Stimulated activated CD8-positive, alpha-beta memory T cell treated with anti-CD3 and anti-CD28 coated beads, Interleukin-7, amount 100 ng/mL, for 4 hours (primary cell): ENCODE data around the gene NPB.

ENCODE experiments used
- DNase-seq, 2 donors: peaks; one replicate each; pipeline ENCODE4 v3.0.0-alpha.2; 2020; ENCODE audit warnings: low read depth in 2 of 2

The NPB gene

DNA sequence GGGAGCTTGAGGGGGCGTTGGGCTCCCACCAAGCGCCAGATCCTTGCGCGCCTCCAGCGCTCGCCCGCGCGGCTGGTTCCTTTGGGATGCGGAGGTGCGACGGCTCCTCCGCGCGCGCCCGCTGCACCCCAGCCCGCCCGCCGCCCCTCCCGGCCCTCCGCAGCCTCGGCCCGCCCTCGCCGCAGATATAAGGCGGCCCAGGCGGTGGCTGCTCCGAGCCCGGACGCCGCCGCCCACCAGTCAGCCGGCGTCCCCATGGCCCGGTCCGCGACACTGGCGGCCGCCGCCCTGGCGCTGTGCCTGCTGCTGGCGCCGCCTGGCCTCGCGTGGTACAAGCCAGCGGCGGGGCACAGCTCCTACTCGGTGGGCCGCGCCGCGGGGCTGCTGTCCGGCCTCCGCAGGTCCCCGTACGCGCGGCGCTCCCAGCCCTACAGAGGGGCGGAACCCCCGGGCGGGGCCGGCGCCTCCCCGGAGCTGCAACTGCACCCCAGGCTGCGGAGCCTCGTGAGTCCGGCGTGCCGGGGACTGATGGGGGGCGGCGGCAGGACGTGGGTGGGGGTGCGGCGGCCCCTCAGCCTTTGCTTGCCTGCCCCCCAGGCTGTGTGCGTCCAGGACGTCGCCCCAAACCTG is at the start of gene NPB:
TSS of gene NPB (plus strand) at position 216 of the 630 bp plus-strand sequence. CDS start at position 256, 40 bp downstream.
- no peak for DNase-seq

DNA sequence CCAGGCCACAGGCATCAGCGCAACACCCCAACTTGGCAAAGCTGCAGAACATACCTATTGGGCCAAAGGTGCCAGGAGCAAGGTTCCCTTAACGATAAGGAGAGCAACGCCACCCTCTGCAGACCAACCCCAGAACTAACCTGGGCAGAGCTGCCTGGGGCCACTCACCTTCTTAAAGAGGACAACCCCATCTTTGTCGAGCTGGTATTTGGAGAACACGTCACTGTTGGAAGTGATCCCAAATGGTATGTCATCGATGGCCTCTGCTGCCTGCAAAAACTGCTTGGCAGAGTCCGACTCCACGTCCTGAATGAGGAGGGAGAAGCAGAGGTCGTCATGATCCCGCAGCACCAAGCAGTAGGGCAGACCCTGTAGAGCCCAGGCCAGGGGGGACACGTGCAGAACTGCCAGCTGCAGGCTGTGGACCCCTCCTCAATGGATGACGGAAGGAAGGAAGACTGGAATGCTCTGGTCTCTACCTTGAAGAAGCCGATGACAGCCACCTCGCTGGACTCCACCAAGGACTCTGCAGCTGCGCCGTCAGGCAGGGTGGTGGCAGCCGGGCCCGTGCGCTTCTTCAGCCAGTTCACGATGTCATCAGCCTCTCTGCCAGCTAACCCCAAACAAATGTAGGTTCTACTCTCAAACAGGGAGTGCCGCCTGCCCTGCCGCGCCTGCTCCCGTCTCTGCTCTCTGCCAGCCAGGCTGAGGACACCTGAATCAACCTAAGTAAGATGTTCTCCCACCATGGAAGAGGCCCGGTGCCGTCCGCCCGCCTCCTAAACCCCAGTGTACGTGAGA is 46.9 kb upstream of the NPB start:
- no peak for DNase-seq

DNA sequence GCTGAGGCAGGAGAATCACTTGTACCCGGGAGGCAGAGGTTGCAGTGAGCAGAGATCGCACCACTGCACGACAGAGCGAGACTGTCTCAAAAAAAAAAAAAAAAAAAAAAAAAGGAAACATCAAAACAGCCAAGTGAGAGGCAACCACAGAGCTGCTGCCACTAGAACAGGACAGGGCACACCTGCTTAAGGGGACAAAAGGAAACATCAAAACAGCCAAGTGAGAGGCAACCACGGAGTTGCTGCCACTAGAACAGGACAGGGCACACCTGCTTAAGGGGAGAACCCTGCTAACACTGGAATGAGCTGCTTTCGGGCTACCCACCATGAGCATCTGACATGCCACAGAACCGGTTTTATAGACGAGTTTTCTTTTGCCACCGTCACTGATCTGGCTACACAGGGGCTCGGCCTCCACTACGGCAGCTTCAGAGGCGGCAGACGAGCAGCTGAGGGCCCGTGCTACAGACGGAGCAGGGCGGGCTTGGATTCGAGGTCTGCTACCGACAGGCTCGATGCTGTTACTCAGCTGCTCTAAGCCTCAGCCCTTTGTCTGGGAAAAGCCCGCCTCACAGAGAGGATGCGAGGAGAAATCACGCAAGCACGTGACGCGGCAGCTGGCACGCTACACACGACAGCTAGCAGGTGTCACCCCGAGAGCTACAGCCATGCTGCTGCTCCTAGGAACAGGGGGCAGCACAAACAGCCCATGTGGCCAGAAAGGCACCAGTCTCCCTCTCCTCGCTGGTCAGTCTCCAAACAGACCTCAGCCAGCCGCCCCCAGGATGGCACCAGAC is 43.7 kb upstream of the NPB start:
- no peak for DNase-seq

DNA sequence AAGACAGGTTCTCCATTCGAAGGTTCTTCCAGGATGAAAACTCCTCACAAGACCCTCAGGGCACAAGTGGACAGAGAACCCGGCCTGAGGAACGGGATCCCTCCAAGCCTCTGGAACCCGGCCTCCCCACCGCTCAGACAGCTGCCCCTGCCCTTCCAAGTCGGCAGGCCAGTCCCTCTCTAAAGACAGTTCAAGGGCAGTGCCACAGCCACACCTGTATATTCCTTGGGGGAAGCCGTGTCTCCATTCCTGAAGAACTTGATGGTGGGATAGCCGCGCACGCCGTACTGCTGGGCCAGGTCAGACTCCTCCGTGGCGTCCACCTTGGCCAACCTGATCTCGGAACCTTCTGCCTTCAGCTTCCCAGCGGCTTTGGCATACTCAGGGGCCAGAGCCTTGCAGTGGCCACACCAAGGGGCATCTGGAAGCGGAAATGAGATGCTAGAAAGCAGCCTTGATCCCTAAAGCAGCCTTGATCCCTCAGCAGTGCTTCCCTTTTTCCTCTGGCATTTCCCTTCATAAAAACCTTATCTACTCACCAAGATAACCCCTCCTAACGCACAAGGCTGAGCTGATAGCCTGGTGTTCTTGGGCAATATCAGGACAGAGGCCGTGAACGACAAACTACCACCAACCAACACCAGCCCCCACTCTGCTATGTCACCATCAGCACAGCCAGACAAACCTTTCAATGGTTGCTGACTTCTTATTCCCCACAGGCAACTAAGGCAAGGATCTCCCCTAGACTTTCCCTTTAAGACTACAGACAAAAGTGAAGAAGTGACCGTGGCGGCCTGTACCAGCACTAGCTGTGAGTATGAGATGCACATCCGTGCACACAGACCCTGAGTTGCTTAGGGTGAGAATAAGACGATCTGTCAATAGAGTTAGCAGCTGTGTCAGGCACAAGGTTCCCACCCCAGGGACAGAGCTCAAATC is 42.8 kb upstream of the NPB start:
- no peak for DNase-seq

DNA sequence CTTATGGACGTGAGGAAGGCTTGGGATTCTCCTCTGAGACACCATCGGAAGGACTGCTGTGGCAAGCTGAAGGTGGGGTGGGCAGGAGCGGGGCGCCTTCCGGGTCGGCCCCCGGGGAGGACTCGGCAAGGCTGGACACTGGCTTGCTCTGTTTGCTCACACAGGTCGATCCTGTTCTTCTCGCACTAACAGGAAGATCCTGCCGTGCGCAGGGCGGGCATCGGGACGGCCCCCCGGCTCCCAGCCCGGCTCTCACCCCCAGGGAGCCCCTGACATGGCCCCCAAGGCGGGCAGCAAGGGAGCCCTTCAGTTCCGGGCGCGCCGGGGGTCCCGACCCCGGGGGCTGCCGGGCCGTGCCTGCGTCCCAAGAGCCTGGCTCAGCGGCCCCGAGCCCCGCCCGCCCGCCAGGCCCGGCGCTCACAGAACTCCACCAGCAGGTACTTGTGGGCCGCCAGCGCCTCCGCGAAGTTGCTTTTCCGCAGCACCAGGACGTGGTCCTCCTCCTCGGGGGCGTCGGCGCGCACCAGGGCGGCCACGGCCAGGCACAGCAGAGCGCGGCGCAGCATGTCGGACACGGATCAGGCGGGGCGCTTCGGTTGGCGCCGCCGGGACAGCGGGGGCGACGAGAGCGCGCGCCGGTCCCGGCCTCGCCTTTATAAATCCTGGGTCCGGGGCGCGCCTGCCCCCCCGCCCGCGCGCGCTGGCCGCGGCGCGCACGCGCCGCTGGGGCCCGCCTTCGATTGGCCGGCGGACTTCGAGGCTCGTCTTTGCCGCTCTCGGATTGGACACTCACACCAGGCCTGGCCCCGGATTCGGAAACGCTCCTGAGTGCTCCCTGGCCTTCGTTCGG is 41.9 kb upstream of the NPB start, which contains the start of gene P4HB:
TSS of gene P4HB (minus strand) at position 630 of the 850 bp plus-strand sequence. CDS start at position 566, 64 bp downstream.
- DNase-seq = peak in 1 of 2 donors; percentile 98

DNA sequence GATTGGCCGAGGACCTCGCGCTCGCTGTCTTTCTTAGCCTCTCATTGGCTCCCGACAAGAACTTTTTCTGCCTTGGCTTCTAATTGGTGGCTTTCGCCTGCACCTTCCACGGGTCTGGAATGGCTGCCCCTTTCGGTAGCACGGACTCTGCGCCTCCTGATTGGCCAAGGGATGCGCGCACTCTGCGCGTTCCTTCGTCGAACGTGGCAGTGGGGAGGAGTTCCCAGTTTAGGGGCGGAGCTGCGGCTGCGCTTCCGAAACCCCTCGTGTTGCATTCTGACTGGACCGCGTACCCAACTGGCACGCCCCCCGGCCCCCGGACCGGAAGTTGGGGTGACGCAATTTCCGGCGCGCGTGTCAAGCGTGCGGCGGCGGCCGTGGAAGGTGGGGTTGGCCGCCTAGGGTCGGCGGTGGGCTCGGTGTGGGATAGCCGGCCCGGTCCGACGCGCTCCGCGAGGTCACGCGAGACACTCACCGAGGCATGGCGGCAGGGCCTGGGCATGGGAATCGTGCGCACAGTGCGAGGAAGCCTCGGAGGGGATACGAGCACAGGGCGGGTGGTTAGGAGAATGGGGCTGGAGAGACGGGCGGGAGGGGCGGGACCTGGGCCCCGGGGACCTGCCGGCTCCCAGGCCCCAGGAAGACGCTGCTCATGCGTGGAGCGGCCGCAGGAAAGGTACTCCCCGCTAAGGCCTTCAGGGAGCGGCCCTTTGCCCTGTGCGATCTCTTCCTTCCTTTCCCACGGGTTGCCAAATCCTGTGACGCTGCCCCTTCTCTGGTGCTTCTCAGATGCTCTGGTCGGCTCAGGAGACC is 41.1 kb upstream of the NPB start:
- DNase-seq = peak; percentile 99

DNA sequence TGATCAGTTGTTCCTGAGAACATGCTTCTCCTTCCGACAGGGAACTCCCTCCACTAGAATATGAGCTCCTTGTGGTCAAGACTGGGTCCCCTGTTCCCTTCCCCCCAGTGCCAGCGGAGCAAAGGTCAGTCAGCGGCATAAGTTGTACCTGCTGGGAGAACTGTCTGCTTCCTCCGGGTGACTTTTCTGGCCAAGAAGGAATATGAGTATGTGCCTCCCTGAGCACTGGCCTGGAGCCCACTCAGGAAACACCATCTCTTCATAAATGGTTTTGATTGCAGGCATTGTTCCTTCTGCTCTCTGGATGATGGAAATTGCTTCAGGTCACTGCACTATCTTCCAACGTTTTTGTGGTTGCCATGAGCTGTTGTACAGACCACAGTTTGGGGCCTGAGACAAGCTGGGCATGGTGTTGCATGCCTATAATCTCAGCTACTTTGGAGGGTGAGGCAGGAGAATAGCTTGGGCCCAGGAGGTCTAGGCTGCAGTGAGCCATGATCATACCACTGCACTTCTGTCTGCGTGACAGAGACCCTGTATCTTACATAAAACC is 38.8 kb upstream of the NPB start:
- no peak for DNase-seq

DNA sequence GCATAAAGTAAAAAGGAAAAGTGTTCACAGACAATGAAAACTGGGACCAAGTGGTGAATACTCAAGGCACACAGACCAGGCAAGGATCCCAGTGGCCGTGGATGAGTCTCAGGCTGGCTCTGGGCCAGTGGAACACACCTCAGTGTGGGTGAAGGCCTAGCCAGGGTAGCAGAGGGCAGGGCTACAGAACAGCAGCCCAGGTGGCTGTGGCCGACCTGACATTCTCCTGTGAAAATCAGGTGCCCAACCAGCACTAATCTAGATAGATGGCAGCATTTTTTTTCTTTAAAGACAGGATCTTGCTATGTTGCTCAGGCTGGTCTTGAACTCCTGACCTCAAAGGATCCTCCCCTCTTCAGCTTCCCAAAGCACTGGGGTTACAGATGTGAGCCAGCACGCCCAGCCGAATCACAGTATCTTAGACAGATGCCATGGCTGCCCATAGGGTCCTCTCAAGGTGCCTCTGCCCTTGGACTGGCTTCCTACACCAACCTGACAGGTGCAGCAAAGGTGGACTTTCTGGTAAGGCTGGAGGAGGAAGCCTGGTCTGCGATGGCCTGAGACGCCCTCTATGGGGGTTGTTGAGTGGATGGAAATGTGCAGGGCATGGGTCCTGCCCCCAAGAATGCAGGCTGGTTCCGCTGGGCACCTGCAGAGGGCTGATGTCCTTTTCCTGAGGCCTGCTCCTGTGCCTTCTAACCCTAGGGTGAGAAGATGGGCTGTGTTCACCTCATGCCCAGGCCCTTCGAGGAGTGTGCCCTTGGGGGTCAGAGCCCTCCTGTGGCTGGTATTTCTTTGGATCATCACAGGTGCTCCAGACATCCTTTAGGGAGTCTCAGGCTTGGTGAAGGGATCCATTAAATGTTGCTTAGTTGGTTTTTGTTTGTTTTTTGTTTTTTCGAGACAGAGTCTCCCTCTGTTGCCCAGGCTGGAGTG is 37.9 kb upstream of the NPB start:
- DNase-seq = no peak

DNA sequence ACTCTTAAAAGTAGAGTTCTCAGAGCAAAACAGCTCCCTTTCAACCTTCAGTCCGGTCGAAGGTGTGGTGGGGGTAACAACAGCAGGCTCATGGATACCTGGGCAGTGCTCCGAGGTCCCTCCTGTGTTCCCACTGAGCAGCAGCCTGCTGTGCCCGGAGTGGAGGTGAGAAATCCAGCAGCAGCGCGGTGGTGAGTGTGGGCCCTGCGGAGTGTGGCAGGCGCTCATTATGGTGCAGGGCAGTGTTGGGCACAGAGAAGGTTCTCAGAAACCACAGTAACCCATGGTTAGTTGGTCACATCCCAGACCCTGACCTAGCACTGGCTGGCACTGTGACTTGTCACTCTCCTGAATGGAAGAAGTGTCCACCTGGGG is 36.7 kb upstream of the NPB start:
- no peak for DNase-seq

DNA sequence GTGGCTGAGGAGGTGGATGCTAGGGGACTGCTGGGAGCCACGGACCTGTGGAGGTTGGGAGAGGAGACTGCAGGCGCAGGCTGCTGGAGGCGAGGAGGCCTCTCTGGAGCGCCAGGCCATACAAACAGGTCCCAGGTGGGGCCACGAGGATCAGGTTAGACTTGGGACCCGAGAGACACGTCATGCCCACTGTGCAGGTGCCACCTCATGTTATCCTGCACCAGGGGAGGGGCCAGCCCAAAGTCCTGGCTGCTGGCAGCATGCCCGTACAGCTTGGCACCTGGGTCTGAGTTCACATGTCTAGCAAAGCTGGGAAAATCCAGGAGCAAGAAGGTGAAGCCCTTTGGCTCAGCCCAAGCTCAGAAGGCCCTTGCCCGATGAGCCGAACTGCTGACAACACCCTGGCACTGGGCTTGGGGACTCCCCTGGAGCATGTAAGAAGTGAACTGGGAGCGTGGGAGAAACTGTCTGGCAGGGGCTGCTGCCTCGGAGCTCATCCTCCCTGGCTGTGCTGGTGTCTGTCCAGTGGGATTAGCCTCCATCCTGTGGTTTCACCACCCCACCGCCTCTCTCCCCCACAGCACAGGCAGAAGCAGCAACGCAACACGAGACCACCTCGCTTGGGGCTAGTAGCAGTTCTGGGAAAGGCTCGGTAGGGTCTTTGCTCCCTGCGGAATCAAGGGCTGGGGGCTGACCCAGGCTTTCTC is 36.2 kb upstream of the NPB start:
- DNase-seq = no peak

DNA sequence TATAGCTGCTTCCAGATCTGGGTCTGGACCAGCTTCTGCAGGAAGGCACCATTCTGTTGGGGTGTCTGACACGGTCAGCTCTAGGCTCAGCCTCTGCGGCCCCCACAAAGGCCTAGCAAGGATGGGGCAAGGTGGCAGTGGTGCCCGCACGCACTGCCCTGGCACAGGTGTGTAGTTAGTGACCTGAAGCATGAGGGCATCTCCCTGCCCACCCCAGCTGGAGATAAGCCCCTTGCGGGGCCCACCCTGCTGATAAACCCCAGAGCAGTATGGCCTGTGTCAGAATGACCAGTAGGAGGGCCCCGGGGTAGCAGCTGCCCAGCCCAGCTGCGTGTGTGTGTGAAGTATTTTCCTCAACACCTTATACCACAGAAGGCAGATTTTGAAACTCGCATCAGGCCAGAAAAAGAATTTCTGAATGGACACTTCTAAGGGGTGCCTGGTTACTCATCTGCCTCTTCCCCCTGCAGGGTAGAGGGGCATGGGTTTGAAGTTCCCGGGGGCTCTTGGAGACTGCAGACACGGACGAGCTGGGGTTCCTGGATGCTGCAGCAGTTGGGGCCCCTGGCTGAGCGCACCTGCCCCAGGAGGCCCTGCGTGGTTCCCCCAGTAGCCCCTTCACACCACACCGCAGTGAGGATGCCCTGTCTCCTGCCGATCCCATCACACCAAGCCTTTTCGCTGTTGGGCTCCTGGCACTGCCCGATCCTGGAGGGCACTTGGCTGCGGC is 35.4 kb upstream of the NPB start:
- no peak for DNase-seq

DNA sequence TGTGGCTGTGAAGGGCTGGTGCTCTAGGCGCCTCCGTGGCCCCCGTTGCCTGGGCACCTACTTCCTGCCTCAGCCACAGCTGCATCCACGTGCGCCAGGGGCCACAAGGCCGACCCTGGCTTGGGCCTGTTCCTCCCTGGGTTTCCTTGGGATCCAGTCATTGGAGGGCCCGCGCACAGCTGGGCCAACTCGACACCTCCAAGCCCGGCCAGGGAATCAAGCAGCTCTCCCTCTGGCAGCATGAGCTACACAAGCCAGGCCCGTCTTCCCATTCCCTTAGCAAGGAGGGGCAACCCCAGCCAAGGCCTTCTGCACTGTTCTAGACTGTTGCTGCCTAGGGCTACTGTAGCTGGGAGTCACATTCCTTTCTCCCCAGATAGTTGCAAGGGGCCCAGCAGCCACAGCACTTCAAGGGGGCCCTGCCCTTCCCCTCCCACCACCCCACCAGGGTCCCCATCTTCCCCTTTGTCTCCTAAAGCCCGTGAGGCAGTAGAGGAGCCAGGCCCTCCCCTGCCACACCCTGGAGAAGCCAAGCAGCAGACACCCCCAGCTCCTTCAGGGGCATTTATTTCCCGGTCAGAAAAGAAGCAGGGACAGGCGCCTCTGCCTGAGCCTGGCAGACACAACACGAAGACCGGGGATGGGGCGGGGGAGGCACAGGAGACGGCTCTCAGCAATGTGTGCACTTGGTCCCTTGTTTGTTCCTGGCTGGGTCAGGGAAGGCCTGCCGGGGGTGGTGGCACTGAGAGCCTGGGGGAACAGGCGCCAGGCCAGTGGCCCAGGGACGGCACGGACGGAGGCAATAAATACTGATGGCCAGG is 34.7 kb upstream of the NPB start:
- no peak for DNase-seq

DNA sequence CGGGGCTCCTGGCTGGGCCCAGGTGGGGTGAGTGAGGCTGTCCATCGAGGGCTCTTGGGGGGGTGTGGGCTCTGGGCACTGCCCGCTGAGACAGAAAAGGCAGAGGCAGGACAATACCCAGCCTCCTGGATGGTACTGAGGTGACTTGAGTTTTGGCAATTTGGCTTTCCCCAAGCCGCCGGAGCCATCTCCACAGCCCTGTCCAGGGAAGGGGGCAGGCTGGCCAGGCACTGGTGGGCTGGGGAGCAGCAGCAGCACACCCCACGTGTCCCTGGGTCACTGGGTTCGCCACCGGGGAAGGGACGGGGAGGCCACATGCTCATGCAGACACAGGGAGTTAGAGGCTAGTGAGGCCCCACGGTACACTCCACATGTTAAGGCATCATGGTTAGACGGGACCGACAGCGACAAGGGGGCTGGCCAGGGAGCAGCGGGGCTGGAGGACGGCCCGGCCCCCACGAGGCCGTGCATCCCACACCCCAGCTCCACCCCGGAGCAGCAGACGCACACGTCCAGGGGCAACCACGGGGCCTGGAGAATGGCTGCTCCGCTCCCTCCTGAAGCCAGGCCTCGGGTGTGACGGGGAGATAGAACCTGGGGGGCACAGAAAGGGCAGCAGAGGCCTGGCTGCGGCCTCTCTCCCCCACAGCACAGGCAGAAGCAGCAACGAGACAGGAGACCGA is 33.9 kb upstream of the NPB start:
- no peak for DNase-seq

DNA sequence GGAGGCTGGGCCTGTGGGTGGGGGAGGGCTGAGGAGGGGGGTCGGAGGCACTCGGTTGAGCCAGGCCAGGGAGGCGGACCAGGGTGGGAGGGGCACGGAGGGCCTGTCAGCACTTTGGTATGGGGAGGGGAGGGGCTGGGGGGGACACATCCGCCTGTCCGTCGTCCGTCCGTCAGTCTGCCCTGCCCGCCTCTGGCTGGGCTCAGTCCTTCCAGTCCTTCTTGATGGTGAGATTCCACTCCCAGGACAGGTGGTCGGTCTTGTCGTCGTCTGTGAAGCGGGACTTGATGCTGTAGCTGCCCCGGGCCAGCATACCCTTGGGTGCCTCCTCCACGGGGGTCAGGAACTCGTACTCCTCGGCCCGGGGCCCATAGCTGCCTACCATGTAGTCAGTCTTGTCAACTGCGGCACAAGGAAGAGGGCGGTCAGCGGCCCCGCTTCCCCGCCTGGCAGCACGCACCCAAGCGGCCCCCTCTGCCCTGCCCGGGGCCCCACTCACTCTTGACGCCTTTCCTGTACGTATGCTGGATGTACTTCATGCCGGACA is 33.3 kb upstream of the NPB start:
- no peak for DNase-seq
